ENCODE data around the gene ARHGAP4.

ARHGAP4 gene

GRCh38 chrX:153963546-153963945, 37.5 kb upstream of the ARHGAP4 start:
- DNase-seq (ENCODE audit: low read depth in 2 of 2), result no peak

GRCh38 chrX:153961292-153961691, 35.2 kb upstream of the ARHGAP4 start:
- no peak for DNase-seq (ENCODE audit: low read depth in 2 of 2)

GRCh38 chrX:153960786-153961185, 34.7 kb upstream of the ARHGAP4 start:
- no peak for DNase-seq (ENCODE audit: low read depth in 2 of 2)

- DNase-seq (ENCODE audit: low read depth in 2 of 2), result no peak
Observed at GRCh38 chrX:153960077-153960476, 34.0 kb upstream of the ARHGAP4 start.

- DNase-seq (ENCODE audit: low read depth in 2 of 2), result no peak
Observed at GRCh38 chrX:153959649-153960048, 33.6 kb upstream of the ARHGAP4 start.

GRCh38 chrX:153958605-153959004, 32.5 kb upstream of the ARHGAP4 start:
- DNase-seq (ENCODE audit: low read depth in 2 of 2), result no peak

GRCh38 chrX:153957224-153957623, 31.2 kb upstream of the ARHGAP4 start:
- no peak for DNase-seq (ENCODE audit: low read depth in 2 of 2)

- DNase-seq (ENCODE audit: low read depth in 2 of 2), result no peak
Observed at GRCh38 chrX:153956044-153956907, 30.2 kb upstream of the ARHGAP4 start.

GRCh38 chrX:153955228-153955732, 29.2 kb upstream of the ARHGAP4 start:
- DNase-seq (ENCODE audit: low read depth in 2 of 2), result no peak

GRCh38 chrX:153954558-153955227, 28.6 kb upstream of the ARHGAP4 start:
- DNase-seq (ENCODE audit: low read depth in 2 of 2), result no peak

GRCh38 chrX:153953892-153954557, 28.0 kb upstream of the ARHGAP4 start:
- no peak for DNase-seq (ENCODE audit: low read depth in 2 of 2)

- peak; percentile 54 to 62 for DNase-seq (ENCODE audit: low read depth in 2 of 2)
Observed at GRCh38 chrX:153953342-153953830, 27.3 kb upstream of the ARHGAP4 start.

- DNase-seq (ENCODE audit: low read depth in 2 of 2), result no peak
Observed at GRCh38 chrX:153952373-153953026, 26.4 kb upstream of the ARHGAP4 start.

GRCh38 chrX:153951683-153952372, 25.8 kb upstream of the ARHGAP4 start:
- no peak for DNase-seq (ENCODE audit: low read depth in 2 of 2)

- no peak for DNase-seq (ENCODE audit: low read depth in 2 of 2)
Observed at GRCh38 chrX:153950127-153950526, 24.1 kb upstream of the ARHGAP4 start.

- DNase-seq (ENCODE audit: low read depth in 2 of 2), result no peak
Observed at GRCh38 chrX:153948847-153949805, 23.1 kb upstream of the ARHGAP4 start.

- no peak for DNase-seq (ENCODE audit: low read depth in 2 of 2)
Observed at GRCh38 chrX:153948002-153948466, 22.0 kb upstream of the ARHGAP4 start.

- peak in 1 of 2 donors; percentile 57 for DNase-seq (ENCODE audit: low read depth in 2 of 2)
Observed at GRCh38 chrX:153947009-153947769, 21.1 kb upstream of the ARHGAP4 start.
